ENCODE results near the gene SLMAP. TPM values are rescaled to one million over a fixed set of nuclear protein-coding genes. Genes with fewer than 3 reads are reported as not detected.
A peak's percentile ranks its signal among the peaks of the same experiment; 100 is the strongest.

Gene SLMAP
- total and polyA plus RNA-seq, 2 donors (not counting 1 experiment from before 2014, with no cell fraction given): 9.7 to 67.2 TPM

GRCh38 chr3:57753016-57753415 is 3.1 kb upstream of the SLMAP start:
- ATAC-seq (ENCODE audit: low read depth) (no peak), DNase-seq (no peak)
- Histone ChIP-seq H3K27me3 (replicated peaks in 1 of 4; ENCODE audit: control extremely low read depth in 1 of 4, control insufficient read depth in 3 of 4, insufficient read depth in 4 of 4, low read length in 3 of 4) (no peaks in the 10 kb centered on the region), H4K20me1 (ENCODE audit: control insufficient read depth, insufficient read depth, low read length, poor library complexity, severe bottlenecking) (peaks cover 15% of the 10 kb centered on the region), H2AFZ (ENCODE audit: insufficient read depth, low read depth, low read length, poor library complexity, severe bottlenecking) (no peak overlapping the region), H3K9me3 (ENCODE audit: control extremely low read depth in 1 of 3, control insufficient read depth in 2 of 3, insufficient read depth in 1 of 3, low read length in 2 of 3) (no peaks in the 10 kb centered on the region), H3K4me2 (replicated peaks; ENCODE audit: low read depth, low read length, poor library complexity, severe bottlenecking) (no peak overlapping the region), H3K4me3 (ENCODE audit: control extremely low read depth in 1 of 5, extremely low read depth in 1 of 5, insufficient read depth in 1 of 5, low read depth in 2 of 5, low read length in 4 of 5) (no peak overlapping the region), H3K27ac (ENCODE audit: low read length in 2 of 2) (no peak overlapping the region), H3K4me1 (ENCODE audit: control insufficient read depth in 2 of 2, insufficient read depth in 2 of 2, low read length in 2 of 2) (peaks cover 14 to 17% of the 10 kb centered on the region in 2 donors), H3K79me2 (ENCODE audit: control insufficient read depth, insufficient read depth, low read length) (peaks cover 20% of the 10 kb centered on the region), H3K9ac (ENCODE audit: low read length) (no peak overlapping the region), H3K36me3 (replicated peaks in 1 of 2; ENCODE audit: control extremely low read depth in 1 of 2, control insufficient read depth in 1 of 2, extremely low read depth in 1 of 2, insufficient read depth in 2 of 2, low read length in 1 of 2) (no peaks in the 10 kb centered on the region)
- intact Hi-C loops (cut with micrococcal nuclease): no loop called here
- Mint-ChIP-seq H3K27me3 (no peaks in the 10 kb centered on the region), H3K9me3 (ENCODE audit: insufficient read depth) (no peaks in the 10 kb centered on the region), H3K27ac (no peak overlapping the region), H3K4me3 (no peak overlapping the region), H3K4me1 (peaks cover 18% of the 10 kb centered on the region)
- POLR2A ChIA-PET: interaction anchor here (0.6 kb wide), 1 partner anchor 153 kb away, joined by 6 read pairs; no protein-coding TSS in a partner anchor
- CTCF ChIA-PET: no interaction called here
- TF ChIP-seq EZH2 (IDR thresholded peaks at IDR 0.05; ENCODE audit: borderline replicate concordance, insufficient read depth, low read depth, low read length, poor library complexity, severe bottlenecking): no peak
- TF ChIP-seq, protein P1, sequence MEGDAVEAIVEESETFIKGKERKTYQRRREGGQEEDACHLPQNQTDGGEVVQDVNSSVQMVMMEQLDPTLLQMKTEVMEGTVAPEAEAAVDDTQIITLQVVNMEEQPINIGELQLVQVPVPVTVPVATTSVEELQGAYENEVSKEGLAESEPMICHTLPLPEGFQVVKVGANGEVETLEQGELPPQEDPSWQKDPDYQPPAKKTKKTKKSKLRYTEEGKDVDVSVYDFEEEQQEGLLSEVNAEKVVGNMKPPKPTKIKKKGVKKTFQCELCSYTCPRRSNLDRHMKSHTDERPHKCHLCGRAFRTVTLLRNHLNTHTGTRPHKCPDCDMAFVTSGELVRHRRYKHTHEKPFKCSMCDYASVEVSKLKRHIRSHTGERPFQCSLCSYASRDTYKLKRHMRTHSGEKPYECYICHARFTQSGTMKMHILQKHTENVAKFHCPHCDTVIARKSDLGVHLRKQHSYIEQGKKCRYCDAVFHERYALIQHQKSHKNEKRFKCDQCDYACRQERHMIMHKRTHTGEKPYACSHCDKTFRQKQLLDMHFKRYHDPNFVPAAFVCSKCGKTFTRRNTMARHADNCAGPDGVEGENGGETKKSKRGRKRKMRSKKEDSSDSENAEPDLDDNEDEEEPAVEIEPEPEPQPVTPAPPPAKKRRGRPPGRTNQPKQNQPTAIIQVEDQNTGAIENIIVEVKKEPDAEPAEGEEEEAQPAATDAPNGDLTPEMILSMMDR (IDR thresholded peaks at IDR 0.05): no peak

GRCh38 chr3:57755368-57755675 is 787 bp upstream of the SLMAP start:
- ATAC-seq (ENCODE audit: low read depth): no peak

More at GRCh38 chr3:57755368-57755675, 787 bp upstream of the SLMAP start:
- H3K9me3 Mint-ChIP-seq (ENCODE audit: insufficient read depth): no peaks in the 10 kb centered on the region
- Histone ChIP-seq H3K9ac (ENCODE audit: low read length) (peak overlapping the region; percentile 84), H3K27me3 (replicated peaks in 1 of 4; ENCODE audit: control extremely low read depth in 1 of 4, control insufficient read depth in 3 of 4, insufficient read depth in 4 of 4, low read length in 3 of 4) (no peaks in the 10 kb centered on the region), H3K4me1 (ENCODE audit: control insufficient read depth in 2 of 2, insufficient read depth in 2 of 2, low read length in 2 of 2) (peaks cover 23 to 26% of the 10 kb centered on the region in 2 donors), H4K20me1 (ENCODE audit: control insufficient read depth, insufficient read depth, low read length, poor library complexity, severe bottlenecking) (peaks cover 22% of the 10 kb centered on the region), H3K27ac (ENCODE audit: low read length in 2 of 2) (peak overlapping the region; percentile 56 to 93), H3K36me3 (replicated peaks in 1 of 2; ENCODE audit: control extremely low read depth in 1 of 2, control insufficient read depth in 1 of 2, extremely low read depth in 1 of 2, insufficient read depth in 2 of 2, low read length in 1 of 2) (no peaks in the 10 kb centered on the region), H3K79me2 (ENCODE audit: control insufficient read depth, insufficient read depth, low read length) (peaks cover 43% of the 10 kb centered on the region), H3K9me3 (ENCODE audit: control extremely low read depth in 1 of 3, control insufficient read depth in 2 of 3, insufficient read depth in 1 of 3, low read length in 2 of 3) (no peaks in the 10 kb centered on the region), H3K4me3 (ENCODE audit: control extremely low read depth in 1 of 5, extremely low read depth in 1 of 5, insufficient read depth in 1 of 5, low read depth in 2 of 5, low read length in 4 of 5) (peak overlapping the region; percentile 77 to 99 (median 95)), H2AFZ (ENCODE audit: insufficient read depth, low read depth, low read length, poor library complexity, severe bottlenecking) (peak overlapping the region; percentile 88), H3K4me2 (replicated peaks; ENCODE audit: low read depth, low read length, poor library complexity, severe bottlenecking) (peak overlapping the region; percentile 79)
- H3K4me3 Mint-ChIP-seq: peak overlapping the region; percentile 99
- ChIA-PET POLR2A (interaction anchor here (0.6 to 1.7 kb wide), 5 partner anchors 43 to 199 kb away, joined by 5 to 15 read pairs (median 9); partner anchors contain the start of genes ARF4, DENND6A and PDE12), CTCF (interaction anchor here (0.6 to 1.2 kb wide), 4 partner anchors 63 to 199 kb away, joined by 3 to 8 read pairs (median 4); partner anchors contain the start of genes ARF4, DENND6A and PDE12)
- peaks cover 29% of the 10 kb centered on the region for H3K4me1 Mint-ChIP-seq
- no peak for TF ChIP-seq EZH2 (IDR thresholded peaks at IDR 0.05; ENCODE audit: borderline replicate concordance, insufficient read depth, low read depth, low read length, poor library complexity, severe bottlenecking)
- TF ChIP-seq, protein P1 (IDR thresholded peaks at IDR 0.05): peak; percentile 49
- intact Hi-C loops (cut with micrococcal nuclease): loop anchor here (1.0 to 5.0 kb wide), 3 partner anchors 84 to 528 kb away; partner anchors contain the start of genes APPL1 and PDE12
- H3K27ac Mint-ChIP-seq: peak overlapping the region; percentile 93
- H3K27me3 Mint-ChIP-seq: no peaks in the 10 kb centered on the region
- DNase-seq: no peak
- 10% methylated on average over 1 of the region's 1 CpG for WGBS (ENCODE audit: insufficient coverage)

All from B cell (primary cell).